ENCODE measurements around the gene CCDC122. TPM values are rescaled to one million over a fixed set of nuclear protein-coding genes. Genes with fewer than 3 reads are reported as not detected.

The CCDC122 gene
- total and polyA plus RNA-seq, 2 donors (not counting 3 experiments of a cell fraction or from before 2014, with no cell fraction given), result 0.57 to 7.5 TPM

- Histone ChIP-seq H3K4me2 (ENCODE audit: insufficient read depth, low read length) (no peak overlapping the region), H3K9me1 (replicated peaks; ENCODE audit: control insufficient read depth, extremely low read depth, insufficient read depth, low read length) (no peaks in the 10 kb centered on the region), H3K9me3 (replicated peaks; ENCODE audit: control insufficient read depth, insufficient read depth, low read length) (no peaks in the 10 kb centered on the region), H3K9ac (replicated peaks; ENCODE audit: extremely low read depth, insufficient read depth, low read length) (no peak overlapping the region), H3K79me2 (ENCODE audit: control insufficient read depth, insufficient read depth, low read length) (no peaks in the 10 kb centered on the region), H3K27me3 (ENCODE audit: control insufficient read depth in 2 of 2, insufficient read depth in 2 of 2, low read length in 2 of 2) (peaks cover 0 to 11% of the 10 kb centered on the region in 2 experiments), H3K27ac (ENCODE audit: insufficient read depth, low read depth, low read length) (no peak overlapping the region), H3K4me3 (replicated peaks in 1 of 3; ENCODE audit: insufficient read depth in 1 of 3, low read depth in 1 of 3, low read length in 3 of 3) (no peak overlapping the region), H4K20me1 (replicated peaks; ENCODE audit: control insufficient read depth, extremely low read depth, insufficient read depth, low read length) (no peaks in the 10 kb centered on the region), H3K4me1 (ENCODE audit: control insufficient read depth, extremely low read depth, insufficient read depth, low read length) (no peaks in the 10 kb centered on the region), H2AFZ (ENCODE audit: low read depth, low read length) (no peak overlapping the region), H3K36me3 (ENCODE audit: control insufficient read depth in 2 of 2, extremely low read depth in 1 of 2, insufficient read depth in 2 of 2, low read length in 2 of 2) (no peaks in the 10 kb centered on the region)
- ChIA-PET POLR2A (interaction anchor here (1.3 kb wide), 1 partner anchor 528 kb away, joined by 4 read pairs; no protein-coding TSS in a partner anchor), CTCF (interaction anchor here (0.7 to 5.0 kb wide), 26 partner anchors 9 to 1400 kb away, joined by 3 to 51 read pairs (median 4); no protein-coding TSS in a partner anchor)
- FAIRE-seq (peak; percentile 33), DNase-seq (ENCODE audit: low read depth, low spot score) (peak; percentile 43)
- TF ChIP-seq CTCF (IDR thresholded peaks at IDR 0.05; ENCODE audit: extremely low read depth in 1 of 2, insufficient read depth in 1 of 2, low read depth in 1 of 2, low read length in 2 of 2) (peak; percentile 7 to 22), POLR2A (IDR thresholded peaks at IDR 0.05; ENCODE audit: low read depth, low read length) (no peak), JUN (IDR thresholded peaks at IDR 0.05; ENCODE audit: borderline replicate concordance, insufficient read depth, insufficient read length, low read depth) (no peak), POLR2AphosphoS5 (IDR thresholded peaks at IDR 0.05; ENCODE audit: insufficient read depth, low read depth, low read length) (no peak), GATA2 (IDR thresholded peaks at IDR 0.05; ENCODE audit: insufficient read depth, insufficient read length, low read depth, low read length) (no peak)
- BruUV-seq (replicated peaks), result no TSS peak
- intact Hi-C loops (cut with micrococcal nuclease) (loop anchor here (1.0 to 10.0 kb wide), 5 partner anchors 142 to 1376 kb away; no protein-coding TSS in a partner anchor), dilution Hi-C loops (cut with MboI; ENCODE audit: extremely low pct_ligation_motif_present, low sequenced_read_pairs) (loop anchor here (25.0 kb wide), 1 partner anchor 554 kb away; no protein-coding TSS in a partner anchor)
These were observed 28.9 kb upstream of the CCDC122 start for GRCh38 chr13:43908156-43909126.

Measured in endothelial cell of umbilical vein (primary cell).